ENCODE results near the gene ATG14. TPM values are rescaled to one million over a fixed set of nuclear protein-coding genes. Genes with fewer than 3 reads are reported as not detected.

Gene ATG14
- 19.7 and 26.5 TPM in 2 replicates for total RNA-seq

GRCh38 chr14:55411426-55412389, at the start of gene ATG14:
ATG14 (minus strand) TSS chr14:55411830; CDS start chr14:55411822, 8 bp downstream.

GRCh38 chr14:55440385-55440784, 28.8 kb upstream of the ATG14 start, which contains the start of gene TBPL2:
TBPL2 (minus strand) TSS chr14:55440616; CDS start chr14:55440449, 167 bp downstream.

Other genes starting within 250 kb of the ATG14 start
- 22.9 and 112 TPM in 2 replicates for gene DLGAP5, start 220.2 kb downstream of the ATG14 start, total RNA-seq
- gene FBXO34, start 140.4 kb downstream of the ATG14 start, total RNA-seq, result 34.2 and 37.2 TPM in 2 replicates
- gene TBPL2, start 28.8 kb upstream of the ATG14 start, total RNA-seq, result not detected in 2 replicates
- 229 and 247 TPM in 2 replicates for gene KTN1, start 168.4 kb upstream of the ATG14 start, total RNA-seq